Prostate gland (tissue), 2 donors: ENCODE measurements around the gene LURAP1L.

ENCODE experiments used
- CTCF ChIP-seq, 4 experiments: fragments of 200-600 bp in 2 of 4; fragments of 450-650 bp in 2 of 4; sonication (generic) in 2 of 4; IDR thresholded peaks; 1 replicate in 3 of 4; 2 replicates in 1 of 4; pipeline ENCODE4 v1.5.1; 2016 to 2019; ENCODE audit warnings: antibody characterized with exemption in 4 of 4, mild to moderate bottlenecking in 2 of 4, moderate library complexity in 2 of 4
- POLR2AphosphoS5 ChIP-seq: sonication (generic); formaldehyde crosslinking; IDR thresholded peaks from one replicate; pipeline ENCODE4 v1.6.1; 2017; ENCODE audit warnings: antibody characterized with exemption

GRCh38 chr9:12781226-12781733, 6.5 kb downstream of the LURAP1L start:
- TF ChIP-seq CTCF (IDR thresholded peaks at IDR 0.05) (no peak), POLR2AphosphoS5 (no peak)
